Right renal pelvis (tissue), 4 donors: ENCODE measurements around the gene FAM240B. TPM values are rescaled to one million over a fixed set of nuclear protein-coding genes. Genes with fewer than 3 reads are reported as not detected.

Source experiments
- DNase-seq, 4 donors: peaks; one replicate each; pipeline ENCODE4 v3.0.0-alpha.2; 2013; ENCODE audit warnings: low read depth in 4 of 4, low spot score in 3 of 4, missing footprints in 1 of 4
- polyA plus RNA-seq, 4 donors: library from polyadenylated mRNA; unstranded; fragments of 120-200 nt; gene quantifications; one replicate each; pipeline ENCODE4 v1.2.1, GENCODE V29; 2013; ENCODE audit not compliant: insufficient read length in 4 of 4

The FAM240B gene
- polyA plus RNA-seq, 4 donors = 0.17 to 0.18 TPM; not detected in 2

DNA sequence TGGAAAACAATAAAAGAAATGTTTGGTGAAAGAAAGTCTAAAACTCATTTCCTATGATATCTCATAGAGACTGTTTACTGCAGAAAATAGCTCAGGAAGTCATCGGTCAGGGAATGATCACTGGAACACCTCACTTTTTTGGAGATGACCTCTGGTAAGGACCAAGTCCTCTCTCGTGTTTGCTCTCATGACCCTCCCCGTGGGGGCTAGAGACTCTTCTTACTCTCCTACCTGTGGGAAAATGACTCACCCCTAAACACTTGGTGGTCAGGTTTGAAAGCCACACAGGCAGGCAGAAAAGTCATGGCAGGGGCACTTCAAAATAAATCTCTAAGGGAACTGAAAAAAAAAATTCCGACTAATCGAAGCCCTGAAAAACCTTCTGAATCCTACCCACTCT is 48.2 kb downstream of the FAM240B start:
- DNase-seq = no peak

DNA sequence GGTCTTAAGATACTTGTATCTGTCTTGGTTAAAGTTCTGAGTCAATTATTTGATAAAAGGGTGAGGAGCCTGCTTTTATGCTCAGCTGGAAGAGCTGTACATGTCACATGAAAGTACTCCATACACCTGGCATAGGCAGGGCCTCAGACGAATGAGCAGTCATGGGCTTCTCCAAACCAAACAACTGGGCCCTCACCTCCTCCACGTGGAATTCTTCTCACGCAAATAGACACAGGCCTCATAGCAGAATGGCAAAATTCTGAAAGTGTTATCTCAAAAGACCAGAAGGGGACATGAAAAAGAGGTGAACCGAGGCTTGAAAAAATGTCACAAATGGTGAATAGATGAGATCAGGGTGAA is 48.6 kb downstream of the FAM240B start:
- no peak for DNase-seq

DNA sequence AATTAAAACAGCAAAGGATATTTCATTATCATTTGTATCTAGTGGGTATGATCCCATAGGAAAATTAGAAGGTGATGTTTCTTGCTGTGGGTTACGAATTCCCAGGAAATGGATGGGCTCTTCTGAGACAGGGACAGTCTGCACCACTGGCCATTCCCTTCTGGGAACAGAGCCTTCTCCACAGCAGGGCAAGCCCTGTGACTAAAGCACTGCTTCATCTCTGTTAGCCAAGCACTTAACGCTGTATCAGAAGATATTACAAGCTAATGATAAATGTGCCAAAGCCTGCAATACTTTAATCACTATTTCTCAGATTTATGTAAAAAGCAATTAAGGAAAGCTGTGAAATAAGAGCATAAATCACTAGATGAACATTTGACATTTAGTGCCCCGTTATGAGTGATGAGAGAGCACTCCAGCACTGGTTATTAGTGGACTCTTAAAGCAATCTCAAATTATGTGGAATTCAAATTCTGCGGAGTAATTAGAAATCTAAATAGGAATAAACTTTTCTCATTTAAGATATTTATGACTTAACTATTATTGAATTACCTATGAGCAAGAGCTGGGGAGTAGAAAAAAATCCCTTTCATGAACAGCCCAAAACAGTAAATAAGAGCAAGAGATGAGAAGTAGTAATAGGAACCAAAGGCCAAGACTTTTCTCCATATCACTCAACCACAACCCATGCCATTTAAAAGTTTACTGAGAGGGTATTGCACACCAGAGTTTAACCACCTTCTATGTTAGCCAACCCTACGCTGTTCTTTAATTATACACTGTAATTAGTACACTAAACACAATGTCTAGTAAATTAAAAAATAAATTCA is 49.2 kb downstream of the FAM240B start:
- DNase-seq = no peak

DNA sequence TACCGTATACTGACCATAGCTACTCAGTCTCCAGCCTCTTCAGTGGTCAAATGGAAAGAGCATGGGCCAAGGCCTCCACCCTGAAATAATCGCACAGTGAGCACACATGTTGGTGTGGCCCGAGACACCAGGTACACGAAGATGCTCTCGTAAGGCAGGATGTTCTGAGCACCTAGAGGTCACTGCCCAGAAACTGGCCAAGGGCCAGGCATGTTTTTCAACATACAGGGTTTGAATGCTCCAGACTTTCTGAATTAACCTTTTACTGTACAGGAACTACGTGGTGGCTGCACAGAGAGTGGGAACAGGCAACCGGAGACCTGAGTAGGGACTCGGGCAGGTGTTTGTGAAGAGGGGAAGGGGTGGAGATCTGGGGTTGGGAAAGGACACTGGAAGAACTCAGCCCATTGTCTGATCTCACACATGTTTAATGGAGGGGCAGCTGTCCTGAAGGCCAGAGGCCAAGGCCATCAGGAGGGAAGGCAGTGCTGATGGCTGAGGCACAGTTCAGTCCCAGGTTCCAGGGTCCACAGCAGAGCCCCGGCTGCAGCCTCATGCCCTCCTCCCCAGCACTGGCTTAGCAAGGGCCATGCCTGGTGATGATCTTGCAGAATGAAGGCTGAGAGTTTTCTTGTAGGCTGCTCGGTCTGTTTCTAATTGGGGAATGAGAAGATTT is 51.0 kb downstream of the FAM240B start:
- no peak for DNase-seq

DNA sequence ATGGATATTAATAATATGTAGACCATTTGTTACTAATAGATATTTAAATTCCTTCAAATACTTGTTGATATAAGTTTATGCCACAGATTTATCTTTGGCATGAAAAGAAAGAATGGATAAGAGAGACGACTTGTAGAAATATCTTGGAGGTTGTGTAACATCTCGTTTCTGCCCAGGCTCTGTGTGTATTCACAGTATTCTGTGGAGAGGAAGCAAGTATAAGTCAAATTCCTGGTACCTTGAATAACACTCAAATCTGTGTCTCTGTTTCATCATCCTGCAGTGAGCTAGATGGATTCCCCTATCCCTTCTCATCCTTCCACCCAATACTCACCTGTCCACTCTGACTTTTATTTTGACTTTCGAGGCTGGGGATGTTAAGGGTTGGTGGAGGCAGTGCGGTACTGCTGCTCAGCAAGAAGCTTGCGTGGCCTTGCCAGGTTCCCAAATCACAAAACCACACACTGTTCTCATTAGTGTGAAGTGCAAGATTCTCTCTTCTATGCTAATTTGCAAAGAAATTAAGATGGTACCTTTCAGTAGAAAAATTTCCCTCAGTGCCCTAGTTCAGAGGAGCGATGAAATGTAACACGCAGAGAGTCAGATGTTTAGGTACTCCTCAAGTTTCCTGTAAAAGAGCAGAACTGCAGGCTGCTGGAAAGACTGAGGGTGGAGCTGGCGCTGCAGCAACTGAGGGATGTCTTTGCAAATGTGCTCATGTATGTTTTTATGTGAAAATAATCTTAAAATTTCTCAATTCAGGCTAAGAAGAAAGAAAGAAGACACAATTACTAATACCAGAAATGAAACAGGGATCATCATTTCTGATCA is 57.0 kb downstream of the FAM240B start:
- DNase-seq = no peak

DNA sequence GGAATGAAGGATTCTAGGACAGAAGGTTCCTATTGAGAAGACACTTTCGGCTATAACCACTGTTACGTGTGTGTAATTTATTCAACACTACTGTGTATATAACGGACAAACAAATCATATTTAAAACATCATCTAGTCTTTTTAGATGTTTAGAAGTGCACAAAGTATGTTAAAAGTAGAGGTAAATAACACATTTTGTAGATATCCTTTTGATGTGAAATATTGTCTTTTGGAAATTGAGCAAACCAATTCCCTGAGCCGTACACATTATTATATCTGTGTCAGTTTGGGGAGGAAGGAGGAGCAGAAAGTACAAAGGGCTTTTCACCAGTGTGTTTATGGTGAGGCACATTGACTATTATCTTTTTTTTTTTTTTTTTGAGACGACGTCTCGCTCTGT is 60.4 kb downstream of the FAM240B start:
- DNase-seq = no peak

DNA sequence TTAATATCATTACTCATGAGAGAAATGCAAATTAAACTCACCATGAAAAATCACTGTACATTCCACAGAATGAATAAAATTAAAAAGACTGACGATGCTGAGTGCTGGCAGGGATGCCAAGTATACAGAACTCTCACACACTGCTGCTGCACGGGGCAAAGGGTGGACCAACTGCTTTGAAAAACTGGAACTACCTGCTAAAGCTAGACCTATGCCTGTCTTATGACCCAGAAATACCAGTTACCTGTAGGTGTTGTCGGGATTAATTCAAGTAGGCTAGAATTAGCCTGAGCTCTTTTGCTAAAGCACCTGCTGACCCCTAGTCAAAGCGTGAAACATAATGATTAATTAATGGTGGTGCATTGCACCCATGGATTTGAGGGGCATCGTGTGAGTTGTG is 63.0 kb downstream of the FAM240B start:
- no peak for DNase-seq

DNA sequence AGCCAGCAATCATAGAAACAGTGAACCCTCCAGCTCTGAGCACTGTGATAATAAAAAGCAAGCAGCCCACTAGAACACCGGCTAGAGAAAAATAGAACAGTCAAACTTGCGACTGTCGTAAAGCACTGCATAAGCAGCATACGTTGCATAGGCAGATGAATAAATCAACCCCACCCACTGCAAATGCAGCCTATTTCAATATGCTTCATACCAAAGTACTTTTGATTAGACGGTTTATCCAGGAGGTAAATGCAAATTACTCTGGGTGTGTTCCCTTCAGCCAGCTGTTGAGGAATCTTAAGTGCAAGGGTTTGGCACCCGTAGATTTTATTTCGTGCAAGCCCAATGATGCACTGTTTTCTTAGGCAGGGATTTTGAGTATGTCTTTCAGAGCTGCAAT is 67.4 kb downstream of the FAM240B start:
- DNase-seq = no peak

DNA sequence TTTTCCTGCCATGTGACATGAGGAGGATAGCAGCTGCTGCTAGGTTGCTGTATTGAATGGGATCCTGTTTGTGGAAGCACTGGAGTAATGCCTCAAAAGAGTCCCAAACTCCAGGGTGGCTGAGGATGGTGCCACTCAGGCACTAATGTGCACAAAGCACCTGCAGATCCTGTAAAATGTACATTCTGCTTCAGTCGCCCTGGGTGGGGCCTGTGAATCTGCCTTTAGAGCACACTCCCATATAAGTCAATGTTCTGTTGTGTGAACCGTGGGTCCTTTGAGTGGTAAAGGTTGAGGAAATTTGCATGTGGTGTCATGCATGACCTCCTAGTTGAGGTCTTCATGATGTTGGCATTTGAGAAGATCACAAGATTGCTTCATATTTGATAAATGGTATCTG is 67.9 kb downstream of the FAM240B start:
- no peak for DNase-seq

DNA sequence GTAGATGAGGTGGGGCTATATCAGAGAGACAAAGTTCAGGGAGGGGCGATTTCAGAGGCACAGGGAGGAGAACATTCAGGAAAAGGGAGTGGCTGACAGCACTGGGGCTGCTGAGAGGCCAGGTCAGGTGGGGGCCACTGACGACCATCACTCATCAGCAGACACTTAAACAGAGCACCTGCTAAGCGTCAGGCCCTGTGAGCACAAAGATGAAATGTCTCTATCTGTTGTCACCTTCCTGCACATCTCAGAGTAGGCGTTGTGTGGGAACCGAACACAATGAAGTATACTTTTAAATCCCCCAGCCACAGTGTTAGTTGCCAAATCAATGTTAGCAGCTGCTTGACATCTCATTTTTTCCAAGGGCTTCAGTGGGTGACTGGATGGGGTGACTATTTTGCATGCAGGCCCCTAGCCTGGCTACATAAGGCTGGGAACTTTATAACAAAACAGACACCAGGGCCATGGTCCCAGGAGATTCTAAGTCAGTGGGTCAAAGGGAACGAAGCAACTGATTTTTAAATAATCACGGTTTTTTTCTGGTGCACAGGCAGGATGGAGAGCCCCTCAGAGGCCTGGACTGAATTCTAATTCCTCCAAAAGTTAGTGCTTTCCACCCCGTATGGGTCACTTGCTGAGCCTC is 68.4 kb downstream of the FAM240B start:
- DNase-seq = no peak

DNA sequence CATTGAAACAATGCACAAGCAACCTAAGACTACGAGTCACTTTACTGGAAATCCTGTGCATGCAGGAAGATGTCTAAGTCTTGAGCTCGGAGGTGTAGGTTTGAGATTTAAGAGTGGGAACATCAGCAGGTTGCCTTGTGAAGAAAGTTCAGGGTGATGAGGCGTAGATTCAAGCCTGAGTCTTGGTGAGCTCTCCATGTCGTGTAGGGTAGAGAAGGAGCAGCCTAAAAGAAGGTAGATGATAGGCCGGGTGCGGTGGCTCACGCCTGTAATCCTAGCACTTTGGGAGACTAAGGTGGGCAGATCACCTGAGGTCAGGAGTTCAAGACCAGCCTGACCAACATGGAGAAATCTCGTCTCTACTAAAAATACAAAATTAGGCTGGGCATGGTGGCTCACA is 69.4 kb downstream of the FAM240B start:
- no peak for DNase-seq

DNA sequence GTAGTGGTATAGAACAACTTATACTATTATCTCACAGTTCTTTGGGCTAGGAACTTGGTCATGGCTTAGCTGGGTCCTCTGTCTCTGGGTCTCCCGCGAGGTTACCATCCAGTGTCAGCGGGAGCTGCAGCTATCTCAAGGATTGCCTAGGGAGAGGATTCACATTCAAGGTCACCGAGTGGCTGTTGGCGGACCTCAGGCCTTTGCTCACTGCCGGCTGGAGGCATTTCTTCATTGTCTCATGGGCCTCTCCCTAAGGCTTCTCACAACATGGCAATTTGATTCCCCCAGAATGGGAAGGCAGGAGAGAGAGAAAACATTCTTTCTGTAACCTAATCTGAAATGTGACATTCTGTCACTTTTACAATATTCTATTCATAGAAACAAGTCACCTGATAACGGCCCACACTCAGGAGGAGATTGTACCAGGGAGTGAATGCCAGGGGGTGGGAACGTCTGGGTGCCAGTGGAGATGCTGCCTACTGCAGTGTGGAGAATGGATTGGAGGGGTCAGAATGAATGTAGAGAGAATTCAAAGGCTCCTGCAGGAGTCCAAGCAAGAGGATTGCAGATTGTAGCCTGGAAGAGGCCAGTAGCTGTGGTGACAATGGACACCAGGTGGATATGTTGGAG is 70.1 kb downstream of the FAM240B start:
- DNase-seq = no peak

DNA sequence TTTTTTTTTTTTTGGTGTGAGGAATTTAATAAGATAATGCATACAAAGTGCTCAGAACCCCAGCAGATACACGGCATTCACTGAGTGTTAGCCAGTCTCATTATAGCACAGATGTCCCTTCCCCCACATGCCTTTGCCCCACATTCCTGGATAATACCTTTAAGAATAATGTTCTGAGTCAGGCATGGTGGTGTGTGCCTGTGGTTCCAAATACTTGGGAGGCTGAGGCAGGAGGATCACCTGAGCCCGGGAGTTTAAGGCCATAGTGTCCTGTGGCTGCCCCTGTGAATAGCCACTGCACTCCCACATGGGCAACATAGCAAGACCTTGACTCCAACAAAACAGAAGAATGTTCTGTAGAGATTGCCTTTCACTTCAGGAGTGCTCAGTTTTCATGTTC is 75.3 kb downstream of the FAM240B start:
- no peak for DNase-seq

Other genes with a start within 250 kb of the FAM240B start
- 1 to 10 TPM; 3.0 to 4.7 (median 3.9) TPM for gene ANKRD18A, start 99.5 kb downstream of the FAM240B start, polyA plus RNA-seq